Measurements from ENCODE around the gene SPRTN. TPM values are rescaled to one million over a fixed set of nuclear protein-coding genes. Genes with fewer than 3 reads are reported as not detected.
A peak's percentile ranks its signal among the peaks of the same experiment; 100 is the strongest.

SPRTN gene
- total and polyA plus RNA-seq, 8 donors: 3.2 to 62.5 (median 15.1) TPM

DNA sequence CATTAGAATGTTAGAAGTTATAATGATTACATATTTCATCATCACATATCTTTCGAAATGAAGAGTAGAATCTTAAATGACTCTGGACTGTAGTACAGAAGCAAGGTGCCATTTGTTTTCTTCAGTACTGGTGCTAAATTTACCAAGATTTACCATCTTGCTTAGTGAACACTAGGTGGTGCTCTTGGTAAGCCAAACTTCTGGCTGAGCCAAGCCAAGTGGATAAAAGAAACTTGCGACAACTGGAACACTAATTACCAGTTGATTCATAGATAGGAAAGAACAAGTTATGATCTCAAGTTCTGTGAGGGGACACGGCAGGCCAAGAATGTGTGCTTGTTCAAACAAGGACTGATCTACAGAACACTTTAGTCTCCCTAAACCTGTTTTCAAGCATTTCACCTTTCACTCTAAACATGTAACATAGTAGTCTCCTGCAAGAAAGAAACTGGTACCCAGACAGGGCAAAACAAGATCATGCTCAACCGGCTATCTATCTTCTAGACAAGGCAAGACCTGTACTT, 19.8 kb downstream of the SPRTN start:
- H3K27ac ChIP-seq: peak overlapping the region in 1 of 5 donors; percentile 44
- H3K27me3 ChIP-seq: no peaks in the 10 kb centered on the region
- H3K36me3 ChIP-seq: peaks cover 0 to 11% (median 8%) of the 10 kb centered on the region in 4 donors
- intact Hi-C loops (cut with DNase I; ENCODE audit: low total_unique reads): loop anchor here (10.0 kb wide), 1 partner anchor 57 kb away; no protein-coding TSS in a partner anchor
- peaks cover 6 to 26% (median 14%) of the 10 kb centered on the region in 4 donors for H3K4me1 ChIP-seq
- no peaks in the 10 kb centered on the region for H3K9me3 ChIP-seq
- 5 to 13% (median 9%) methylated on average over 4 of the region's 4 CpGs for WGBS, 5 donors
- TF ChIP-seq POLR2AphosphoS5 (IDR thresholded peaks at IDR 0.05) (peak in 2 of 3 donors; percentile 14 to 79), POLR2A (IDR thresholded peaks at IDR 0.05) (no peak), EP300 (IDR thresholded peaks at IDR 0.05) (no peak)
- TF ChIP-seq, protein P1, sequence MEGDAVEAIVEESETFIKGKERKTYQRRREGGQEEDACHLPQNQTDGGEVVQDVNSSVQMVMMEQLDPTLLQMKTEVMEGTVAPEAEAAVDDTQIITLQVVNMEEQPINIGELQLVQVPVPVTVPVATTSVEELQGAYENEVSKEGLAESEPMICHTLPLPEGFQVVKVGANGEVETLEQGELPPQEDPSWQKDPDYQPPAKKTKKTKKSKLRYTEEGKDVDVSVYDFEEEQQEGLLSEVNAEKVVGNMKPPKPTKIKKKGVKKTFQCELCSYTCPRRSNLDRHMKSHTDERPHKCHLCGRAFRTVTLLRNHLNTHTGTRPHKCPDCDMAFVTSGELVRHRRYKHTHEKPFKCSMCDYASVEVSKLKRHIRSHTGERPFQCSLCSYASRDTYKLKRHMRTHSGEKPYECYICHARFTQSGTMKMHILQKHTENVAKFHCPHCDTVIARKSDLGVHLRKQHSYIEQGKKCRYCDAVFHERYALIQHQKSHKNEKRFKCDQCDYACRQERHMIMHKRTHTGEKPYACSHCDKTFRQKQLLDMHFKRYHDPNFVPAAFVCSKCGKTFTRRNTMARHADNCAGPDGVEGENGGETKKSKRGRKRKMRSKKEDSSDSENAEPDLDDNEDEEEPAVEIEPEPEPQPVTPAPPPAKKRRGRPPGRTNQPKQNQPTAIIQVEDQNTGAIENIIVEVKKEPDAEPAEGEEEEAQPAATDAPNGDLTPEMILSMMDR (IDR thresholded peaks at IDR 0.05): peak in 5 of 7 experiments; percentile 55 to 88 (median 65)
- peak; percentile 33 to 80 for DNase-seq
- H3K4me3 ChIP-seq: no peak overlapping the region

DNA sequence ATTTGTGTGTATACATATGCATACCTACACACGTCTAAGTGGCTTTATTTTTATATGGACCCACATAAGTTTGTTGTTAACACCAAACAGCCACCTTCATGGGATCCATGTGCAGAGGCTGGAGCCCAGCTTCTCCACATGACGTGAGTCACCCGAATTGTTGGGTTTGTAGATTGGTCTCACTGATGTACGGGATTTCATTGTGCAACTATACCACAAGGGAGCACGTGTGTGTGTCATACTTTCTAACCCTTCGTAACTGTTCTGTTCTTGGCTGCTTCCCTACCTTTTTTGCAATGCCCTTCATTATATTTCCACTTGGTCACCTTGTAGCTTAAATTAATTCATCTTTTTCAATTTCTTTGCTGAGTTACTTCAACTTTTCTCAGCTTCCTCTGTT, 21.0 kb downstream of the SPRTN start:
- no peak overlapping the region for H3K27ac ChIP-seq
- no peak for DNase-seq
- H3K36me3 ChIP-seq: peaks cover 0 to 8% (median 3%) of the 10 kb centered on the region in 4 donors
- H3K4me3 ChIP-seq: no peak overlapping the region
- no peaks in the 10 kb centered on the region for H3K9me3 ChIP-seq
- 78 to 84% (median 81%) methylated on average over 6 of the region's 6 CpGs for WGBS, 5 donors
- intact Hi-C loops (cut with DNase I; ENCODE audit: low total_unique reads): loop anchor here (10.0 kb wide), 1 partner anchor 56 kb away; no protein-coding TSS in a partner anchor
- TF ChIP-seq POLR2A (IDR thresholded peaks at IDR 0.05): no peak
- TF ChIP-seq, protein P1 (IDR thresholded peaks at IDR 0.05): no peak
- peak in 1 of 3 donors; percentile 37 for TF ChIP-seq POLR2AphosphoS5 (IDR thresholded peaks at IDR 0.05)
- no peaks in the 10 kb centered on the region for H3K27me3 ChIP-seq
- peaks cover 6 to 26% (median 12%) of the 10 kb centered on the region in 4 donors for H3K4me1 ChIP-seq

DNA sequence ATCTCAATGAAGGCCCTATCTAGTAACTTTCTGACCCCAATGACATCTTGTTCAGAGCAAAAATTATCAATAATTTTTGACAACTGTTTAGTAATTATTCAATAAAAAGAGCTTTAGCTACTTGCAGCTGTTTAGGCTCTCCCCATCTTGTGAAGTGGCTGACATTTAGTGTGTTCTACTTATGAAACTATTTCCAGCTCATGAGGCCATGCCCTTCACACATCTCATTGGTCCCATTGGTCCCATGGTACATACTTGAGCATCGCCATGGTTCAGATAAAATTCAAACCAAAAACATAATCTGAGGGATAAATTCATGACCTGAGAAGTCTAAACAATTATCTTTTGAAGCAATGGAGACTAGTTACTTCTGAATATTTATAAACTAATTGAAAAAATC, 24.2 kb downstream of the SPRTN start:
- Histone ChIP-seq H3K36me3 (peaks cover 0 to 34% (median 26%) of the 10 kb centered on the region in 4 donors), H3K4me3 (no peak overlapping the region), H3K27me3 (no peaks in the 10 kb centered on the region), H3K27ac (no peak overlapping the region), H3K9me3 (no peaks in the 10 kb centered on the region), H3K4me1 (peaks cover 6 to 11% (median 9%) of the 10 kb centered on the region in 4 donors)
- TF ChIP-seq EP300 (IDR thresholded peaks at IDR 0.05): no peak
- TF ChIP-seq POLR2A (IDR thresholded peaks at IDR 0.05): no peak
- no peak for TF ChIP-seq POLR2AphosphoS5 (IDR thresholded peaks at IDR 0.05)
- TF ChIP-seq, protein P1 (IDR thresholded peaks at IDR 0.05): no peak
- WGBS, 5 donors: 87 to 98% (median 93%) methylated on average over 1 of the region's 1 CpG
- intact Hi-C loops (cut with DNase I; ENCODE audit: low total_unique reads): no loop called here
- no peak for DNase-seq

DNA sequence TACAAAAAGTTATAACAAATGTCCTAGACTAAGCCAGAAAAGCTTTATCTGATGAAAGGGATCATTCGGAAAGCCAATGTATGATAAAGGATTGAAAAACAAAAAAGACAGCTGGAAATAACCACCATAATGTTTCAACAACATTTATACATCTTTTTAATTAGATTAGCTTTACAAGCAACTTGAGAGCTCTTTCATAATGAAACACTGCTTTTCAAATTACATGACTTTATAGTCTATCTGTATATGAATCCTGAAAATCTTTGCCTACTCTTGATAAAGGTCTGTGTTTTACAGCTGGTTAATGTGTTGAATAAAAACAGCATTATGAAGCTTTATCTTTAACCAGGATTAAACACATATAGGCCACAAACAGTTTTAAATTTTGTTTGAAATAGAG, 25.5 kb downstream of the SPRTN start:
- no peak overlapping the region for H3K27ac ChIP-seq
- H3K36me3 ChIP-seq: peaks cover 0 to 44% (median 36%) of the 10 kb centered on the region in 4 donors
- peaks cover 0 to 2% (median 0%) of the 10 kb centered on the region in 4 donors for H3K4me1 ChIP-seq
- TF ChIP-seq POLR2AphosphoS5 (IDR thresholded peaks at IDR 0.05): no peak
- TF ChIP-seq, protein P1 (IDR thresholded peaks at IDR 0.05): no peak
- no peak for TF ChIP-seq POLR2A (IDR thresholded peaks at IDR 0.05)
- TF ChIP-seq EP300 (IDR thresholded peaks at IDR 0.05): no peak
- DNase-seq: no peak
- no peaks in the 10 kb centered on the region for H3K27me3 ChIP-seq
- H3K4me3 ChIP-seq: no peak overlapping the region
- H3K9me3 ChIP-seq: no peaks in the 10 kb centered on the region
- 69 to 92% (median 77%) methylated on average over 1 of the region's 1 CpG for WGBS, 5 donors
- intact Hi-C loops (cut with DNase I; ENCODE audit: low total_unique reads): no loop called here

Measured in stomach (tissue), 9 donors.